K562 (cell line): ENCODE measurements around the gene ZNF350. TPM values are rescaled to one million over a fixed set of nuclear protein-coding genes. Genes with fewer than 3 reads are reported as not detected.

Experiments used
- ATAC-seq: fragments of 200-7000 bp; cut with Tn5 transposase; 3 replicates; pipeline ENCODE4 v1.9.1; 2020; ENCODE audit warnings: moderate library complexity
- BruUV-seq: library from RNA; stranded (reverse); fragments of 400-500 nt; replicated peaks from 2 replicates; lab custom pipeline; 2021; lab: Mats Ljungman, UMichigan
- CTCF ChIA-PET: fragments of 300-600 bp; formaldehyde crosslinking; extraction: SDS; loops from one replicate; lab custom pipeline; 2021; ENCODE audit warnings: low intra/inter-chr PET ratio; lab: Yijun Ruan, JAX
- POLR2A ChIA-PET: fragments of 300-600, 350-650 bp; sonication (Branson Sonifier 250); formaldehyde crosslinking; extraction: SDS; loops from one replicate; lab custom pipeline; 2021; ENCODE audit warnings: antibody characterized with exemption, inconsistent platforms; lab: Yijun Ruan, JAX
- DNase-seq, 4 experiments: peaks; one replicate each; pipeline versions ENCODE4 v3.0.0 to v3.0.0-alpha.2; 2011 to 2018; ENCODE audit warnings: low spot score in 3 of 4, mixed read lengths in 3 of 4; ENCODE audit errors: extremely low read depth in 1 of 4
- FAIRE-seq: peaks from 2 replicates; lab custom pipeline; 2011; peaks lifted over from hg19 to GRCh38; lab: Jason Lieb, UNC
- H2AFZ ChIP-seq: 2 replicates; pipeline ENCODE4 v1.6.0; 2011; ENCODE audit warnings: low read depth, low read length, control low read depth, inconsistent platforms
- H3K27ac ChIP-seq: fragments of 200-600 bp; 3 replicates; pipeline ENCODE4 v1.8.0; 2011; ENCODE audit warnings: low read depth, mild to moderate bottlenecking, control low read depth, inconsistent platforms, low read length, moderate library complexity, mixed read lengths; ENCODE audit errors: extremely low read depth
- H3K27me3 ChIP-seq, 2 experiments: fragments of 300-600 bp in 1 of 2; 2 replicates in 1 of 2; 3 replicates in 1 of 2; pipeline versions ENCODE4 v1.6.0 to v1.8.0; 2011; ENCODE audit warnings: inconsistent platforms in 2 of 2, low read length in 2 of 2, mild to moderate bottlenecking in 1 of 2, mixed read lengths in 1 of 2, moderate library complexity in 1 of 2; ENCODE audit not compliant: control insufficient read depth in 2 of 2, insufficient read depth in 2 of 2
- H3K36me3 ChIP-seq: fragments of 300-600 bp; 3 replicates; pipeline ENCODE4 v1.8.0; 2011; ENCODE audit warnings: mild to moderate bottlenecking, low read length, inconsistent platforms; ENCODE audit not compliant: control insufficient read depth, insufficient read depth
- H3K4me1 ChIP-seq, 2 experiments: fragments of 200-600 bp in 1 of 2; replicated peaks in 1 of 2; 2 replicates in 1 of 2; 3 replicates in 1 of 2; pipeline versions ENCODE4 v1.5.1 to v1.8.0; 2011; ENCODE audit warnings: inconsistent platforms in 2 of 2, low read length in 2 of 2, mild to moderate bottlenecking in 1 of 2, mixed read lengths in 1 of 2, moderate library complexity in 1 of 2; ENCODE audit not compliant: control insufficient read depth in 2 of 2, insufficient read depth in 2 of 2
- H3K4me2 ChIP-seq: 2 replicates; pipeline ENCODE4 v1.6.1; 2011; ENCODE audit warnings: low read length, control low read depth, inconsistent platforms, mixed read lengths; ENCODE audit not compliant: insufficient read depth
- H3K4me3 ChIP-seq: fragments of 200-600 bp; sonication (generic), shearing (Covaris generic); 2 replicates; pipeline ENCODE4 v1.5.1; 2016; ENCODE audit warnings: control low read depth, inconsistent platforms
- H3K79me2 ChIP-seq: fragments of 200-600 bp; 3 replicates; pipeline ENCODE4 v1.8.0; 2011; ENCODE audit warnings: low read length, inconsistent platforms; ENCODE audit not compliant: control insufficient read depth, insufficient read depth
- H3K9ac ChIP-seq, 2 experiments: 2 replicates each; pipeline versions ENCODE4 v1.6.0 to v1.6.1; 2011; ENCODE audit warnings: low read depth in 2 of 2, low read length in 2 of 2, control low read depth in 1 of 2, inconsistent platforms in 1 of 2, mild to moderate bottlenecking in 1 of 2, mixed read lengths in 1 of 2; ENCODE audit not compliant: insufficient read depth in 1 of 2
- H3K9me1 ChIP-seq: one replicate; pipeline ENCODE4 v1.6.0; 2011; ENCODE audit warnings: inconsistent platforms, mild to moderate bottlenecking, low read length, moderate library complexity; ENCODE audit not compliant: control insufficient read depth, insufficient read depth
- H3K9me3 ChIP-seq: replicated peaks from 2 replicates; pipeline ENCODE4 v1.5.1; 2011; ENCODE audit warnings: low read depth, low read length, inconsistent platforms; ENCODE audit not compliant: control insufficient read depth, insufficient read depth
- H4K20me1 ChIP-seq: replicated peaks from 2 replicates; pipeline ENCODE4 v1.6.1; 2011; ENCODE audit warnings: low read length, inconsistent platforms, mixed read lengths; ENCODE audit not compliant: control insufficient read depth, insufficient read depth
- EGR1 ChIP-seq: fragments of 450-650 bp; conservative IDR thresholded peaks from 2 replicates; pipeline ENCODE4 v1.6.1; 2017; ENCODE audit warnings: mild to moderate bottlenecking
- HCFC1 ChIP-seq: IDR thresholded peaks from 2 replicates; pipeline ENCODE4 v1.6.1; 2012; ENCODE audit warnings: low read depth, low read length, improper control_type of control experiment
- JUND ChIP-seq, 2 experiments: IDR thresholded peaks; 2 replicates in 1 of 2; 3 replicates in 1 of 2; pipeline ENCODE4 v1.6.1; 2011; ENCODE audit warnings: borderline replicate concordance in 2 of 2, low read depth in 2 of 2, low read length in 2 of 2, improper control_type of control experiment in 1 of 2, missing biosample characterization in 1 of 2, missing genetic modification characterization in 1 of 2, missing genetic modification reagents in 1 of 2
- KHSRP ChIP-seq: fragments of 450-650 bp; IDR thresholded peaks from 2 replicates; pipeline ENCODE4 v1.6.1; 2017
- MEIS2 ChIP-seq: fragments of 450-650 bp; IDR thresholded peaks from 2 replicates; pipeline ENCODE4 v1.6.1; 2014; ENCODE audit warnings: mild to moderate bottlenecking; ENCODE audit not compliant: partially characterized antibody
- RBM25 ChIP-seq: fragments of 200-400 bp; formaldehyde crosslinking; IDR thresholded peaks from 2 replicates; pipeline ENCODE4 v1.6.1; 2018; ENCODE audit warnings: low read length, low read depth, moderate library complexity; ENCODE audit not compliant: severe bottlenecking
- SIN3B ChIP-seq: fragments of 450-650 bp; IDR thresholded peaks from 2 replicates; pipeline ENCODE4 v1.6.1; 2017; ENCODE audit warnings: low read depth, mild to moderate bottlenecking, moderate library complexity
- SMARCE1 ChIP-seq: fragments of 450-650 bp; IDR thresholded peaks from 2 replicates; pipeline ENCODE4 v1.7.1; 2016; ENCODE audit warnings: mild to moderate bottlenecking
- SREBF1 ChIP-seq: fragments of 150-350 bp; IDR thresholded peaks from 2 replicates; pipeline ENCODE4 v1.6.1; 2014; ENCODE audit warnings: antibody characterized with exemption, low read depth, low read length, borderline replicate concordance
- ZBTB43 ChIP-seq: sonication (generic); formaldehyde crosslinking; IDR thresholded peaks from 2 replicates; pipeline ENCODE4 v1.8.0; 2023; ENCODE audit warnings: mild to moderate bottlenecking, missing genetic modification reagents
- ZNF395 ChIP-seq: fragments of 200-800 bp; sonication (Bioruptor generic); IDR thresholded peaks from 2 replicates; pipeline ENCODE4 v1.6.1; 2017; ENCODE audit warnings: missing genetic modification characterization, missing compliant biosample characterization
- WGBS: fragments of 100-300 bp; shearing (Covaris generic); methylation state at CpG from one replicate; pipeline ENCODE4 v1.1.6; 2016; ENCODE audit warnings: low coverage, mixed read lengths; ENCODE audit not compliant: insufficient coverage; ENCODE audit errors: missing lambda C conversion rate; 5-methylcytosine and 5-hydroxymethylcytosine counted together
- in situ Hi-C: fragments of 300-500 bp; cut with MboI; formaldehyde crosslinking; loops from 4 replicates; pipeline ENCODE4 v1.15.0; 2018; ENCODE audit warnings: inconsistent platforms, mixed read lengths
- intact Hi-C: fragments of 100-400 bp; cut with micrococcal nuclease; formaldehyde crosslinking; loops from 2 replicates; pipeline ENCODE4 v1.14.2; 2022
- polyA plus RNA-seq, 8 experiments: library from polyadenylated mRNA; depleted of rRNA in 4 of 8; stranded (reverse) in 5 of 8; unstranded in 3 of 8; fragments of >200 nt; fragmentation: Nextera tagmentation in 2 of 8; fragmentation: Illumina TruSeq in 1 of 8; extraction: Ambion mirVana in 2 of 8; extraction: Trizol in 1 of 8; gene quantifications; 2 replicates each; pipeline versions ENCODE4 v1.2.1 to v1.2.3, GENCODE V29; 2011 to 2014; ENCODE audit warnings: inconsistent platforms in 1 of 8, missing spikeins in 1 of 8
- total RNA-seq, 7 experiments: library from RNA; depleted of rRNA in 6 of 7; stranded (reverse); fragments of >200 nt in 6 of 7; fragmentation: Illumina TruSeq in 2 of 7; extraction: Trizol in 2 of 7; gene quantifications; 2 replicates each; pipeline versions ENCODE4 v1.2.1 to v1.2.3, GENCODE V29; 2011 to 2021; ENCODE audit warnings: low replicate concordance in 1 of 7

The ZNF350 gene
- total and polyA plus RNA-seq, 9 of the 15 experiments (the other 6 are each of a cell fraction or from before 2014, with no cell fraction given), result 1.7 to 4.8 (median 2.9) TPM

- Histone ChIP-seq H2AFZ (no peak overlapping the region), H3K4me2 (no peak overlapping the region), H3K27ac (no peak overlapping the region), H3K9me3 (peaks cover 4% of the 10 kb centered on the region; the same call in 1 of the 2 replicates), H3K27me3 (no peaks in the 10 kb centered on the region), H4K20me1 (no peaks in the 10 kb centered on the region), H3K9ac (no peak overlapping the region), H3K9me1 (no peaks in the 10 kb centered on the region), H3K4me1 (no peaks in the 10 kb centered on the region; a peak in 1 of 5 replicates), H3K4me3 (no peak overlapping the region), H3K36me3 (peaks cover 2% of the 10 kb centered on the region; the same call in 1 of the 3 replicates), H3K79me2 (peaks cover 11% of the 10 kb centered on the region; the same call in 2 of the 3 replicates)
- FAIRE-seq, result no peak
- no peak for DNase-seq
- no peak for TF ChIP-seq SMARCE1
- TF ChIP-seq HCFC1, result no peak
- no peak for TF ChIP-seq SIN3B
- no peak for TF ChIP-seq ZBTB43 (CRISPR knock-in tag)
- no peak for TF ChIP-seq KHSRP
- TF ChIP-seq SREBF1, result no peak
- no peak for TF ChIP-seq RBM25
- no peak for TF ChIP-seq ZNF395 (CRISPR knock-in tag)
- no peak for TF ChIP-seq EGR1
- no peak for TF ChIP-seq MEIS2
- no peak for TF ChIP-seq JUND (IDR thresholded peaks at IDR 0.05; ENCODE audit: borderline replicate concordance, low read depth, low read length)
- no peak for TF ChIP-seq JUND (tag; IDR thresholded peaks at IDR 0.05; ENCODE audit: borderline replicate concordance, low read depth, low read length)
- CTCF ChIA-PET, result no interaction called here
- in situ Hi-C loops (no loop called here), intact Hi-C loops (no loop called here)
- no TSS peak for BruUV-seq
- POLR2A ChIA-PET, result no interaction called here
- no peak for ATAC-seq
- 57% methylated on average over 8 of the region's 8 CpGs for WGBS
These were observed 54.7 kb downstream of the ZNF350 start for GRCh38 chr19:51931921-51932320.
